ENCODE data around the gene GTSF1L.

The GTSF1L gene

GRCh38 chr20:43721429-43722152, 5.2 kb downstream of the GTSF1L start:
- FAIRE-seq, result no peak
- DNase-seq (ENCODE audit: insufficient read length, low spot score), result no peak
- TF ChIP-seq POLR2A (IDR thresholded peaks at IDR 0.05; ENCODE audit: low read depth, low read length) (no peak), SPI1 (IDR thresholded peaks at IDR 0.05; ENCODE audit: low read depth, low read length) (no peak), POU2F2 (IDR thresholded peaks at IDR 0.05; ENCODE audit: low read depth, low read length) (no peak), POLR2AphosphoS5 (IDR thresholded peaks at IDR 0.05; ENCODE audit: low read depth, low read length) (no peak), TAF1 (IDR thresholded peaks at IDR 0.05; ENCODE audit: low read depth, low read length) (no peak), PAX5 (IDR thresholded peaks at IDR 0.05; ENCODE audit: insufficient read depth, low read length, severe bottlenecking) (no peak)

DNA sequence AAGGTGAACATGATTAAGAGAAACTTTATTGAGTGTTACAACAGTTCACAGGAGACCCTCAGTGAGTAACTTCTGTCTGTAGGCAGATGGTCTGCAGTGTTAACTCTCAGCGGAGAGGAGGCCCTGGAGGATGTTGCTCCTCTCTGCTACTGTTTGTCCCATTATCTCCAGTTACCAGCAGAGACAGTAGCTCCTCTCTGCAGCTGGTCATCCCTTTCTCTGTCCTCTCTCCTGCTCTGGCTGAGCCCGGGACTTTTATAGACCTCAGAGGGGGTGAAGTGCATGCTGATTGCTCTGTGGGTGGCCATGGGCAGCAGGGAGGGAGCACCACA, 5.7 kb downstream of the GTSF1L start:
- DNase-seq (ENCODE audit: insufficient read length, low spot score) (no peak), FAIRE-seq (no peak)
- TF ChIP-seq POLR2AphosphoS5 (IDR thresholded peaks at IDR 0.05; ENCODE audit: low read depth, low read length), result no peak
- TF ChIP-seq TAF1 (IDR thresholded peaks at IDR 0.05; ENCODE audit: low read depth, low read length), result no peak
- TF ChIP-seq POU2F2 (IDR thresholded peaks at IDR 0.05; ENCODE audit: low read depth, low read length), result no peak
- no peak for TF ChIP-seq PAX5 (IDR thresholded peaks at IDR 0.05; ENCODE audit: insufficient read depth, low read length, severe bottlenecking)
- no peak for TF ChIP-seq SPI1 (IDR thresholded peaks at IDR 0.05; ENCODE audit: low read depth, low read length)

GRCh38 chr20:43720007-43720406, 6.8 kb downstream of the GTSF1L start:
- DNase-seq (ENCODE audit: insufficient read length, low spot score) (no peak), FAIRE-seq (no peak)
- no peak for TF ChIP-seq TAF1 (IDR thresholded peaks at IDR 0.05; ENCODE audit: low read depth, low read length)
- TF ChIP-seq POU2F2 (IDR thresholded peaks at IDR 0.05; ENCODE audit: low read depth, low read length), result no peak
- TF ChIP-seq POLR2A (IDR thresholded peaks at IDR 0.05; ENCODE audit: low read depth, low read length), result no peak
- TF ChIP-seq SPI1 (IDR thresholded peaks at IDR 0.05; ENCODE audit: low read depth, low read length), result no peak
- TF ChIP-seq POLR2AphosphoS5 (IDR thresholded peaks at IDR 0.05; ENCODE audit: low read depth, low read length), result no peak
- no peak for TF ChIP-seq PAX5 (IDR thresholded peaks at IDR 0.05; ENCODE audit: insufficient read depth, low read length, severe bottlenecking)

DNA sequence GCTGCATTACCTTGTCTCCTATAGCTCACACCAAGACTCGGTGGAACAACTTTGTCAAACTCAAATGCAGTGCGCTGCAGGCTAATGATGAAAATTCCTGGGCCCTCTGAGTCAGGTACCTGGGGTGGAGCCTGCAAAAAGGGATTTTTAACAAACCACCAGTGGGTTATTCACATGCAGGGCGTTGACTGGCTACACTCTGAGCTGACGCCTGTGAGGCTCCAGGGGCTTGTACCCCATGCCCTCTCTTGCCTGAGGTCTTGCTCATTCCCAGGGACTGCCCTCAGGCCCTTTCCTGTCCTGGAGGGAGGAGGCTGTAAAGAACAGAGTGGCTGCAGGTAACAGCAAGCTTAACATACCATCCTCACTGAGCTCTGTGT, 9.2 kb downstream of the GTSF1L start:
- no peak for TF ChIP-seq SPI1 (IDR thresholded peaks at IDR 0.05; ENCODE audit: low read depth, low read length)
- no peak for TF ChIP-seq POU2F2 (IDR thresholded peaks at IDR 0.05; ENCODE audit: low read depth, low read length)
- TF ChIP-seq PAX5 (IDR thresholded peaks at IDR 0.05; ENCODE audit: insufficient read depth, low read length, severe bottlenecking), result no peak
- no peak for TF ChIP-seq POLR2A (IDR thresholded peaks at IDR 0.05; ENCODE audit: low read depth, low read length)
- TF ChIP-seq POLR2AphosphoS5 (IDR thresholded peaks at IDR 0.05; ENCODE audit: low read depth, low read length), result no peak
- TF ChIP-seq TAF1 (IDR thresholded peaks at IDR 0.05; ENCODE audit: low read depth, low read length), result no peak
- no peak for DNase-seq (ENCODE audit: insufficient read length, low spot score)
- FAIRE-seq, result no peak

- FAIRE-seq (no peak), DNase-seq (ENCODE audit: insufficient read length, low spot score) (no peak)
- no peak for TF ChIP-seq PAX5 (IDR thresholded peaks at IDR 0.05; ENCODE audit: insufficient read depth, low read length, severe bottlenecking)
- no peak for TF ChIP-seq POU2F2 (IDR thresholded peaks at IDR 0.05; ENCODE audit: low read depth, low read length)
- TF ChIP-seq POLR2A (IDR thresholded peaks at IDR 0.05; ENCODE audit: low read depth, low read length), result no peak
- no peak for TF ChIP-seq SPI1 (IDR thresholded peaks at IDR 0.05; ENCODE audit: low read depth, low read length)
- no peak for TF ChIP-seq POLR2AphosphoS5 (IDR thresholded peaks at IDR 0.05; ENCODE audit: low read depth, low read length)
- no peak for TF ChIP-seq TAF1 (IDR thresholded peaks at IDR 0.05; ENCODE audit: low read depth, low read length)
Measured at GRCh38 chr20:43716757-43717615, 9.8 kb downstream of the GTSF1L start.

- no peak for TF ChIP-seq POLR2AphosphoS5 (IDR thresholded peaks at IDR 0.05; ENCODE audit: low read depth, low read length)
- TF ChIP-seq POLR2A (IDR thresholded peaks at IDR 0.05; ENCODE audit: low read depth, low read length), result no peak
- no peak for TF ChIP-seq TAF1 (IDR thresholded peaks at IDR 0.05; ENCODE audit: low read depth, low read length)
- TF ChIP-seq SPI1 (IDR thresholded peaks at IDR 0.05; ENCODE audit: low read depth, low read length), result no peak
- TF ChIP-seq POU2F2 (IDR thresholded peaks at IDR 0.05; ENCODE audit: low read depth, low read length), result no peak
- no peak for TF ChIP-seq PAX5 (IDR thresholded peaks at IDR 0.05; ENCODE audit: insufficient read depth, low read length, severe bottlenecking)
- FAIRE-seq (no peak), DNase-seq (ENCODE audit: insufficient read length, low spot score) (no peak)
Measured at GRCh38 chr20:43716123-43716522, 10.7 kb downstream of the GTSF1L start.

DNA sequence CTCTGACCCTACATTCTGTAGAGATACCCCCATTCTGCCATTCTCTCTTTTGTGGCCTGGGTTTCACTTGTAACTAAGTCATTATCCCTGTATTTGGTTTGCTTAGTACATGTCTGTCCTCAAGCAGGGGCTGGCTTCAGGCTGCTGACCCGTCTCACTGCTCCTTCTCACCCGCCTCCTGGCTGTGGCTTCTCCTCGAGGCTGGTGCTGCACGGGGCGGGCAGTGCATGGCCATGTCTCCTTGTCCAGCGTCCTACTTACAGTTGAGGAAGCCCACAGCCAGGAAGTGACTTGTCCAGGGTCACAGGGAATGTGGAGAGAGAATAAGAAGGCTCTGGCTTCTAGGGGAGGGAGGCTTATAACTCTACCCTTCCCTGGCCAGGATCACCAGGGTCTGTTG, 11.3 kb downstream of the GTSF1L start:
- no peak for DNase-seq (ENCODE audit: insufficient read length, low spot score)
- FAIRE-seq, result no peak
- TF ChIP-seq PAX5 (IDR thresholded peaks at IDR 0.05; ENCODE audit: insufficient read depth, low read length, severe bottlenecking) (no peak), SPI1 (IDR thresholded peaks at IDR 0.05; ENCODE audit: low read depth, low read length) (no peak), POLR2A (IDR thresholded peaks at IDR 0.05; ENCODE audit: low read depth, low read length) (no peak), POU2F2 (IDR thresholded peaks at IDR 0.05; ENCODE audit: low read depth, low read length) (no peak), POLR2AphosphoS5 (IDR thresholded peaks at IDR 0.05; ENCODE audit: low read depth, low read length) (no peak), TAF1 (IDR thresholded peaks at IDR 0.05; ENCODE audit: low read depth, low read length) (no peak)

- FAIRE-seq (no peak), DNase-seq (ENCODE audit: insufficient read length, low spot score) (no peak)
- TF ChIP-seq TAF1 (IDR thresholded peaks at IDR 0.05; ENCODE audit: low read depth, low read length) (no peak), POU2F2 (IDR thresholded peaks at IDR 0.05; ENCODE audit: low read depth, low read length) (no peak)
Measured at GRCh38 chr20:43715044-43715443, 11.8 kb downstream of the GTSF1L start.

- DNase-seq (ENCODE audit: insufficient read length, low spot score), result no peak
- no peak for FAIRE-seq
- TF ChIP-seq PAX5 (IDR thresholded peaks at IDR 0.05; ENCODE audit: insufficient read depth, low read length, severe bottlenecking) (no peak), POU2F2 (IDR thresholded peaks at IDR 0.05; ENCODE audit: low read depth, low read length) (peak; percentile 34; the same call in 1 of the 2 replicates), TAF1 (IDR thresholded peaks at IDR 0.05; ENCODE audit: low read depth, low read length) (no peak)
Measured at GRCh38 chr20:43711098-43711654, 15.6 kb downstream of the GTSF1L start.

Data from GM12891 (cell line).